NCI-H748 (cell line): Measurements from ENCODE around the gene AHRR.
"Not testable (repeated sequence)": the region's sequence is repeated elsewhere in the genome, so short reads cannot be mapped to it uniquely, and the experiment has no call there.

Source experiments
- DNase-seq: peaks from one replicate; lab custom pipeline; 2025; ENCODE audit not compliant: unreplicated experiment; lab: John Stamatoyannopoulos, UW

The AHRR gene

GRCh38 chr5:321230-321725 lies at the start of gene AHRR:
Gene AHRR, plus strand, starts transcription at chr5:321714. Its CDS starts 22,189 bp downstream, at chr5:343903.
- DNase-seq: peak; percentile 87

- not testable (repeated sequence) for DNase-seq
These were observed 49.7 kb upstream of the AHRR start for GRCh38 chr5:271828-272167.

- DNase-seq: not testable (repeated sequence)
These were observed 48.4 kb upstream of the AHRR start for GRCh38 chr5:273091-273490.

- DNase-seq: not testable (repeated sequence)
These were observed 48.0 kb upstream of the AHRR start for GRCh38 chr5:273491-273890.

GRCh38 chr5:274346-274745 lies 47.2 kb upstream of the AHRR start:
- not testable (repeated sequence) for DNase-seq

GRCh38 chr5:278646-279045 lies 42.9 kb upstream of the AHRR start:
- DNase-seq: no peak

- DNase-seq: not testable (repeated sequence)
These were observed 42.4 kb upstream of the AHRR start for GRCh38 chr5:279051-279665.

GRCh38 chr5:285991-286557 lies 35.4 kb upstream of the AHRR start:
- no peak for DNase-seq

- DNase-seq: not testable (repeated sequence)
These were observed 31.3 kb upstream of the AHRR start for GRCh38 chr5:290200-290599.

GRCh38 chr5:291345-291744 lies 30.2 kb upstream of the AHRR start:
- not testable (repeated sequence) for DNase-seq

- not testable (repeated sequence) for DNase-seq
These were observed 26.7 kb upstream of the AHRR start for GRCh38 chr5:294788-295187.

- peak; percentile 83 for DNase-seq
These were observed 25.3 kb upstream of the AHRR start for GRCh38 chr5:296207-296606.

- DNase-seq: not testable (repeated sequence)
These were observed 24.6 kb upstream of the AHRR start for GRCh38 chr5:296954-297353.

- not testable (repeated sequence) for DNase-seq
These were observed 24.1 kb upstream of the AHRR start for GRCh38 chr5:297448-297847.

GRCh38 chr5:297991-298736 lies 23.4 kb upstream of the AHRR start:
- DNase-seq: not testable (repeated sequence)

GRCh38 chr5:298737-299125 lies 22.8 kb upstream of the AHRR start:
- no peak for DNase-seq

- DNase-seq: not testable (repeated sequence)
These were observed 21.6 kb upstream of the AHRR start for GRCh38 chr5:299921-300320.

GRCh38 chr5:300691-301435 lies 20.7 kb upstream of the AHRR start:
- peak; percentile 82 for DNase-seq

- peak; percentile 100 for DNase-seq
These were observed 19.1 kb upstream of the AHRR start for GRCh38 chr5:302416-302815.

- DNase-seq: no peak
These were observed 18.5 kb upstream of the AHRR start for GRCh38 chr5:302966-303365.

- not testable (repeated sequence) for DNase-seq
These were observed 17.8 kb upstream of the AHRR start for GRCh38 chr5:303741-304140.
